PC-3 (cell line): ENCODE results near the gene DPEP2NB.

Experiments
- CTCF ChIP-seq: fragments of 300-600 bp; sonication (generic); conservative IDR thresholded peaks from 2 replicates; pipeline ENCODE4 v1.5.1; 2017; ENCODE audit warnings: antibody characterized with exemption, low read depth, mild to moderate bottlenecking, low read length
- EZH2 ChIP-seq: fragments of 300-600 bp; sonication (generic); IDR thresholded peaks from one replicate; pipeline ENCODE4 v1.6.1; 2017; ENCODE audit warnings: antibody characterized with exemption, mild to moderate bottlenecking, low read length; ENCODE audit not compliant: unreplicated experiment
- EZH2phosphoT487 ChIP-seq: fragments of 300-600 bp; sonication (generic); IDR thresholded peaks from 2 replicates; pipeline ENCODE4 v1.6.1; 2018; ENCODE audit warnings: mild to moderate bottlenecking, antibody characterized with exemption, low read length, borderline replicate concordance

DNA sequence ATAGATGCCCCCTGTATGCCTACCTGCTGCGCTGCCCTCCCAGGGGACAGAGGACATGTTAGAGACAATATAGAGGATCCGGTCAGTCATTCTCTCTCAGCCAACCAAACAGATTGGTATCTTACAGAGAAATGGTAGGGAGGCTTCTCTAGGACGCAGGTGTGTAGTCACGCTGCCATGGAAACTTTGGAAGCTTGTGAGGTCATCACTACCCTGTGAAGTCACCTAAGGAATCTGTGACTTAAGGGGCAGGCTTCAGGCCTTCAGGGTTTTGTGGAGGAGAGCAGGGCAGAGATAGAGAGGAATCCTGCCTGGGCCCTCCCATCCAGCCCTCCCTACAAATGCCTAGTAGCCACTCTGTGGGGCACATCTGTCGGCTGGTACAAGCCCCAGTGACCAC lies at the start of gene DPEP2NB:
- TF ChIP-seq EZH2 (no peak), CTCF (no peak), EZH2phosphoT487 (no peak)
